Erythroblast (primary cell): ENCODE results near the gene GP1BA.

Experiments used
- DNase-seq, 2 experiments: peaks; one replicate each; lab custom pipeline; 2025; lab: John Stamatoyannopoulos, UW
- GATA1 ChIP-seq: IDR thresholded peaks from 2 replicates; pipeline ENCODE4 v1.6.1; 2011; ENCODE audit warnings: low read depth, mild to moderate bottlenecking, control low read depth, low read length, moderate library complexity
- POLR2A ChIP-seq: IDR thresholded peaks from 2 replicates; pipeline ENCODE4 v1.6.1; 2011; ENCODE audit warnings: mild to moderate bottlenecking, low read length

Gene GP1BA

DNA sequence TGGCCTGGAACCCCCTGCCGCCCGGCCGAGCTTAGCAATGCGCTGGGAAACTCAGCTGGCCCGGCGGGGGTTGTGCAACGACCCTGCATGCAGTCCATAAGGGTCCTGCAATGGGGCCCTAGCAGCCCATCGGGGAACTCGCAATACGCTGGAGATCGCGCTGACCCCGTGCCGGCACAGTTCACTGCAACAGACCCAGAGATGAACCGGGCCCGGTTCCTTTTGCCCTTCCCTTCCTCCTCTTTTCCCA lies 7.4 kb downstream of the GP1BA start:
- DNase-seq: no peak
- TF ChIP-seq POLR2A (no peak), GATA1 (no peak)

DNA sequence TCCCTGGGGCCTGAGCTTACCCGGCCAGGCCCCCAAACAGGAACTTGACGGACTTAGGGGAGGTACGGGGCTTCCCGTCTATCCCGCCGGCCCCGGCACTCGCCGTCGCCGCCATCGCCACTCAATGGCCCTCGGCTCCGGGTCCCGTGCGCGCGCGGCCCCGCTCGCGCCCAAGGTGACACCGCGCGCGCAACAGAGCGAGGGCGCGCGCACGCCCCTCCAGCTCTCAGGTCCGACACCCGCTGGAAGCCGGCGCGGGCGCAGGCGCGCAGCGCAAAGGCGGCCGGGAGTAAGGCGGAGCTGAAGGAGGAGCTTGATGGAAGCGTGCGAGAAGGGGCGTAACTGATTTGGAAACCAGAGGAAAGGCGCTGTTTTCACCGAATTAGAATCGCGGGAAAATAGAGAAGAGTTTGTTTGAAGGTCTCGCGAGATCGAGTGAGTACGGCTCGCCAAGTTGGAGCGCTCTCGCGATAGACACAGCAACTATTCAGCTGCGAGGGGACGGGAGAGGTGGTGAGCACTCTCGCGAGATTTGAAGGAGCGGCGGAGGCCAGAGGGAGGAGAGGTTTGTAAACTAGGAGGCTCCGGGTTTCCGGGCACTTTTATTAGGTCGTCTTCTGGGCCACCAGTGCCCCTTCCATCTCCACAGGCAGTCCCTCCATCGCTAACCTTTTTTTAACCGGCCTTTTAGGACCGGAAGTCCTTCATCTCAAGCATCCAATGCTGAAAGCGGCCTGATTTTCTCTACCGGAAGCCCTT lies 7.9 kb downstream of the GP1BA start, which contains the start of the genes RNF167 and SLC25A11:
RNF167 (plus strand) TSS at position 473 of the 759 bp plus-strand sequence. CDS start 642 bp downstream, outside the sequence.
SLC25A11 (minus strand) TSS at position 251 of the 759 bp plus-strand sequence; CDS start at position 115, 136 bp downstream.
- peak; percentile 99 to 100 for DNase-seq
- TF ChIP-seq GATA1 (no peak), POLR2A (peak; percentile 88)

DNA sequence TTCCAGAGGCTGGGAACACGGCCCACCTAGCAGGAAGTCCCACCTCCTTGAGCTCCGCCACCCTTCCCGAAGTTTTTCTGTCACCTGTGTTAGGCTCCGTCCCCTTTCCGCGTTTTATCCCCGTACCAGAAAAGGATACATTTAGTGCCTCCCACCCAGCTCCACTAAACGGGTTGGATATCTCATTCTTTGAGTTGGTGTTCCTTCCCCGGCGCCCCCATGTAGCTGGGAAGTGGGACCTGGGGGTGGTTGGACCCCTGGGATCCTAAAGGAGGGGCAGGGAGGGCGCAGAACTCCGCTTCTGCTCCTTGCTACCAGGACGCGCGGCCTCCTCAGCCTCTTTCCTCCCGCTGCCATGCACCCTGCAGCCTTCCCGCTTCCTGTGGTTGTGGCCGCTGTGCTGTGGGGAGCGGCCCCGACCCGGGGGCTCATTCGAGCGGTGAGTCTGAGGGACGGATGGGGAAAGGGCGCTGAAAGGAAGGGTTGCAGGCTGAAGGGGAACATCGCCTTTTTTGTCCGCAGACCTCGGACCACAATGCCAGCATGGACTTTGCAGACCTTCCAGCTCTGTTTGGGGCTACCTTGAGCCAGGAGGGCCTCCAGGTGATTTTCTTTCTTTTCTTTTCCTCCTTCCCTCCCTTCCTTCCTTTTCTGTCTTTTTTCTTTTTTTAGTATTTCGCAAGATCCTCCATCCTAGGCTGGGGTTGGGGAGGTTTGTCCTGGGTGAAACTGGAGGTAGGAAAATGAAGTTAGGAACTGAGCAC lies 8.7 kb downstream of the GP1BA start:
- TF ChIP-seq POLR2A (no peak), GATA1 (no peak)
- peak; percentile 60 to 74 for DNase-seq

DNA sequence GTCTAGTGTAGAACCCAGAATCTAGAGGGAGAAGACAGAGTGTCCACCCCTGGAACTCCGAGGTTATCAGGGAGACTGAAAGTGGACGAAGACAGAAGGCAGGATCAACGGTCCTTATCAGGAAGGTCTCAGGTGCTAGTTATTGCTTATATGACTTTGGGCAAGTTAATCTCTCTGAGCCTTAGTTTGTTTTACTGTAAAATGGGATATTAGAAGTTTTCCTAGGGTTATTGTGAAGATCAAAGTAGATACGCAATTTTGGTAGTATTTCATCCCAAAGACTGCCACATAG lies 9.2 kb downstream of the GP1BA start:
- DNase-seq: peak; percentile 51 to 55
- TF ChIP-seq GATA1: no peak
- TF ChIP-seq POLR2A: no peak

DNA sequence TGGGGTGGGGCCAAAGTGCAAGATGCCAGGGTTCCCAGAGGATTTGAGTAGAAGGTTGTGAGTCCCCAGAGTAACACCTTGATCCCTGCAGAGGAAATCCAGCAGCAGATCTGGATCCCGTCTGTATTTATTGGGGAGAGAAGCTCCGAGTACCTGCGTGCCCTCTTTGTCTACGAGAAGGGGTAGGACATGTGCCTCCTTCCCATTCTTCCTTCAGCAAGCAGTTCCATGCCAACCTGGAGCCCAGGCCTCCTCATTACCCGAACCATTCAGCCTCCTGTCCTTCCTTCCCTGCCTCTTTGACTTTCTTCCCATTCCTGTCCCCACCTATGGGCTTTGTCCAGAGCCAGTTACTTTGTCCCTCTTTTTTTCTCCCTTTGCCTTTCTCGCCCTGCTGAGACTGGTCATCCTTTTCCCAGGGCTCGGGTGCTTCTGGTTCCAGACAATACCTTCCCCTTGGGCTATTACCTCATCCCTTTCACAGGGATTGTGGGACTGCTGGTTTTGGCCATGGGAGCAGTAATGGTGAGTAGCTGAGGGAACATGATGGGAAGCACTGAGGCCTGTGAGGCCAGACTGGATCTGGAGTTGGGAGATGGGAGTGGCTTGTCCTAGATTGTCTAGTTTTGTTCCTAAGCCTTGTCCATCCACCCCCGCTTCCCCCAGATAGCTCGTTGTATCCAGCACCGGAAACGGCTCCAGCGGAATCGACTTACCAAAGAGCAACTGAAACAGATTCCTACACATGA lies 10.9 kb downstream of the GP1BA start:
- TF ChIP-seq GATA1 (no peak), POLR2A (peak; percentile 17)
- DNase-seq: no peak

DNA sequence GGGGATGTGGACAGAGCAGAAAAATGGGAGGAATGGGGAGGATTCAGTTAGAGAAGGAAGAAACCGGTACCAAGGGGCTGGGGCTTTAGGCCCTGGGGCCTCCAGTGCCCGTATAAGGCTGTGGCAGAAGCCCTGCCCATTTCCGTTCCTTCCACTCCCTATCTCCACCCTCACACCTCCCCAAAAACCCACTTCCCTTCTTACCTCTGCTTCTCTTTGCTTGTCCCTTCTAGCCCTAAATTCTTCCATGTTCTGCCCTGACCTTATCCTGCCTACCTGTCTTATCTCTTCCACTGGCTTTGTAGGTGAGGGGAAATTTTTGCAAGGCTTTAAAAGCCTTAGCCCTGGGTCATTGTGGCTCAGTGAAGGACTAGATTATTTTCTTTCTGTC lies 12.1 kb downstream of the GP1BA start:
- TF ChIP-seq POLR2A (peak; percentile 37), GATA1 (no peak)
- DNase-seq: peak in 1 of 2 experiments; percentile 46

DNA sequence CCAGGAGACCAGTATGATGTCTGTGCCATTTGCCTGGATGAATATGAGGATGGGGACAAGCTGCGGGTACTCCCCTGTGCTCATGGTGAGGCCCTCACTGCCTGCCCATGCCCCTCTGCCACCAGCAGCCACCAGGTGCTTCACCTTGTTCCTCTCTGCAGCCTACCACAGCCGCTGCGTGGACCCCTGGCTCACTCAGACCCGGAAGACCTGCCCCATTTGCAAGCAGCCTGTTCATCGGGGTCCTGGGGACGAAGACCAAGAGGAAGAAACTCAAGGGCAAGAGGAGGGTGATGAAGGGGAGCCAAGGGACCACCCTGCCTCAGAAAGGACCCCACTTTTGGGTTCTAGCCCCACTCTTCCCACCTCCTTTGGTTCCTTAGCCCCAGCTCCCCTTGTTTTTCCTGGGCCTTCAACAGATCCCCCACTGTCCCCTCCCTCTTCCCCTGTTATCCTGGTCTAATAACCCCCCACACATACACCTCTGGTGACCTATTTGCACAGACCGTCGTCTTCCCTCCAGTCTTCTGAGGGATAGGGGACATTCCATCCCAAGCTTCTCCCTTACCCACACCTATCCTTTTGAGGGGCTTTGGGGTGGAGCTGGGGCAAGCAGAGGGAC lies 12.6 kb downstream of the GP1BA start:
- TF ChIP-seq GATA1 (no peak), POLR2A (peak; percentile 30)
- no peak for DNase-seq

DNA sequence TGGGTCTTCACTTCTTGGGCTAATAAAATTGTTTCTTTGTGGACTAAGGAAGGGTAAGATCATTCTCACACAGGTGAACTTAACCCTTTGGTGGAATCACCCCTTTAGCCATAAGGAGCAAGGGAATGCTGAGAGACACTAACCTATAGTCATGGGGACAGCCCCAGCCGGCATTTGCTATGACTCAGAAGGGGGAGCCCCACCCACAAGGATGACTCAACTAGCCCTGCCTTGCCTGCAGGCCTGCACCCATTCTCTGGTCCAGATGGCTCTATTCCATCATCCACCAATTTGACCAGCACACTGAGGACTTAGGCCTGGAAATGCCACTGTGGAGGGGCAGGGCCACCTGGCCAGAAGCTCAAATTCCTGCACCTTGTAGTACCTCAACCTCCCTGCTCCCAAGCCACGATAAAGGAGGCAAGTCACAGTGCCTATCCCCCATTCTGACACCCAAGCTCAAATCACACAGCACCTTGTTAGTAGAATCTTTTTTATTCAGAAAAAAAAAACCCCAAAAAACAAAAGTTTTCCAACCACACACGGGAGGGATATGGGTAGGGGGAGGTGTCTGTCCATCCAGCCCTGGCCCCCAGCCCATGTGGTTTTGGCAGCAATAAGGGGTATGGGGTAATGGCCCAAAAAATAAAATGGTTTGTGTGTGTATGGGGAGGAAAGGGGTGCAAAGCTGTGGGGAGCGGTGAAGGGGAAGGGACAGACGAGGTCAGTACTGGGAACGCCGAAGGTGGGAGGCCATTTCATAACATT lies 13.3 kb downstream of the GP1BA start:
- TF ChIP-seq POLR2A (peak; percentile 57), GATA1 (no peak)
- DNase-seq: peak; percentile 88 to 93

DNA sequence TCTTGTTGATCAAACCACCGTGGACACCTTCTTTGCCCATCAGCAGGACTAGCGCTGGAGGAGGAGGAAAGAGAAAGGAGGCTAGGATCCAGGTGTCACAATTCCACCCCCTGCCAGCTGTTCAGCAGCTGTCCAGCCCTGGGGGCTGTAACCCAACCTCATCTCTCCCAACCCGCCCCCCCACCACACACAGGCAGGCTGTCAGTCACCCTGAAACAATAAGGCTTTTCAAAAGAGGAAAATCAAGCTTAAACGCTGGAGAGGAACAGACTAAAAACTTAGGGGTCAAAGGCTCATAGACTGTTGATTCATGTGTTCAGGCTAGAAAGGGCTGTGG lies 13.8 kb downstream of the GP1BA start:
- DNase-seq: no peak
- TF ChIP-seq GATA1: no peak
- TF ChIP-seq POLR2A: no peak

DNA sequence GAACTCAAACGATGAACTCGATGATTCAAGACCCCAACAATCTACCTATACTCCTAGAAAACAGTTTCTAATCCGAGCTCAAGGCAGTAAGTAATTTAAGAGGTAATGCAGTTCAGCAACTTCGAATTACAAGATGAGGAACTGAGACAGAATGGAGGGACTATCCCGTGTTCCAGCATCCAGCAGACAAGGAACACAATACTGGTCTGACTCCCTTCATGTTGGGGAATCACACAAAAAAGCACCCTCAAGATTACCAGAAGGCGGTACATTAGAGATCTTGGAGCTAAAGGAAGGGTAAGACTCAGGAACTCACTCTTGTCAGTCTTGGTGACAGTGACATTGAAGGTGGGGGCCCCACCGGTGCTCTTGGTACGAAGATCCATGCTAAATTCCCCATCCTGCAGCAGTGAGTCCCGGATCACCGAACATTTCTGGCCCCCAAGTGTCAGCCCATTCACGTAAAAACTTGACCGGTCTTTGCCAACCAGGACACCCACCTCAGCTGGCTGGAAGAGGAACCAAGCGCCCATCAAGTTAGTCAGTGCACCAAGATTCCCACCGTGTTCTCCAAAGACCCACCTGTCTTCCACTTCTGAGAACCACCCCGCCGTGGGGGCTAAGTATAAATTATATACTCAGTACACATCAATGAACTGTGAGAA lies 14.4 kb downstream of the GP1BA start:
- TF ChIP-seq GATA1: no peak
- TF ChIP-seq POLR2A: no peak
- DNase-seq: no peak

DNA sequence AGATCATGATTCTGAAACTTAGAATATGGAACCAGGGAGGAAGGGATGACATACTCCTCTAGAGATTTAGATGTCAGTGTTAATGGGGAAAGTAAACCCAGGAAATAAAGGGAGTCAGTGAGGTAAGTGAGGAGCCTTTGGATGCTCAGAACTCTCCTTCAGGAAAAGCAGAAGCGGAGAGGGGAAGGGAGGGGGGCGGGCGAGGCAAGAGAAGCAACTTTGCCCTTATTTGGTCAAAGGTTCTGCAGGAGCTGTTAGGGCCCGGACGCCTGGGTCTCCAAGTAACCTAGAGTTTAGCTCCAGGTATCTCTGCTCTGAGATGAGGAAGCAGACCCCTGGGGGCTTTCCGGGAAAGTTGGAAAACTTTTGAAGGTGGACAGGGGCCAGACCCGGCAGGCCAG lies 14.9 kb downstream of the GP1BA start:
- peak; percentile 48 to 59 for DNase-seq
- TF ChIP-seq POLR2A (no peak), GATA1 (no peak)

DNA sequence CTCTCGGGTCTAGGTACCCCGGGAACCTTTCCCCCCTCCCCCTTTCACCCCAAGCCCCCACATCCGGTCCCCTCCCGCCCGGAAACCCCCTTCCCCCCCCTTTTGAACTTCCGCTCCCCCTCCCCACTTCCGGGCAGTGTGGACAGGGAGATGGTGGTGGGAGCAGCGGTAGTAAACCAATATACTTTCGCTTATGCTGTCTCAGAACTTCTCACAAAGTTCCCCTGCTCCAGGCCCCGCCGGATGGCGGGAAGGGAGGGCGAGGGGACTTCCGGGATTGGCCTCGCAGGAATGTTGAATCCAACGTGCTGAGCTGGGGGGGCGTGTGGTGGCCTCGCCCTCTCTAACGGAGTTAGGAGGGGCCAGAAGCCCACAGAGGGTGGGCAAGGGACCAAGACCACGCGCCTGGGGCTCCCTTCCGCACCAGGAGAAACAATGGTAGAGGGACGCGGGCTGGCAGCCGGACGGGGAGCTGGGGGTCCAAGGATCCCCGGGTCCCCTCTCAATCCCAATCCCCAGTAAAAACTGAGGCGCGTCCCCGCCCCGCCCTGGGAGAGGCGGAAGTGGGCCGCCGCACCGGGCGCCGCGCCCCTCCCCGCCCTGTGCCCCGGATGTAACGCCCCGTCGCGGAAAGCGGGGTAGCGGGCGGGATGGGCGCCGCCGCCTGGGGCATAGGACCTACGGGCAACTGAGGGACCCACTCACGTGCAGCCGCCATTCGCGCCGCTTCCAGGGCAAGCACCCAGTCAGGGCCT lies 15.5 kb downstream of the GP1BA start:
- no peak for TF ChIP-seq POLR2A
- no peak for TF ChIP-seq GATA1
- peak; percentile 78 to 85 for DNase-seq
